ENCODE results near the gene MAP3K13.

DNA sequence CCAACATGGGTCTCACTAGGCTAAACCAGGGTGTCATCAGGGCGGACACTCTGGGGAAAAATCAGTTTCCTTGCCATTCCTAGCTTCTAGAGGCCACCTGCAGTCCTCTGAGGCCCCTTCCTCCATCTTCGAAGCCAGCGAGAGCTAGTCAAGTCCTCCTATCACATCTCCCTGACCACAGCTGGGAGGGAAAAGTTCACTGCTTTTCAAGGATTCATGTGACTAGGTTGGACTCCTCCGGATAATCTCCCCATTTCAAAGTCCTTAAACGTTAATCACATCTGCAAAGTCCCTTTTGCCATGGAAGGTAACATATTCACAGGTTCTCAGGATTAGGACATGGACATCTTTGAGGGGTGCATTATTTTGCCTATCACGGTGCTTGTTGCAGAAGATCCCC is 35.9 kb upstream of the MAP3K13 start:
- TF ChIP-seq, protein P1, sequence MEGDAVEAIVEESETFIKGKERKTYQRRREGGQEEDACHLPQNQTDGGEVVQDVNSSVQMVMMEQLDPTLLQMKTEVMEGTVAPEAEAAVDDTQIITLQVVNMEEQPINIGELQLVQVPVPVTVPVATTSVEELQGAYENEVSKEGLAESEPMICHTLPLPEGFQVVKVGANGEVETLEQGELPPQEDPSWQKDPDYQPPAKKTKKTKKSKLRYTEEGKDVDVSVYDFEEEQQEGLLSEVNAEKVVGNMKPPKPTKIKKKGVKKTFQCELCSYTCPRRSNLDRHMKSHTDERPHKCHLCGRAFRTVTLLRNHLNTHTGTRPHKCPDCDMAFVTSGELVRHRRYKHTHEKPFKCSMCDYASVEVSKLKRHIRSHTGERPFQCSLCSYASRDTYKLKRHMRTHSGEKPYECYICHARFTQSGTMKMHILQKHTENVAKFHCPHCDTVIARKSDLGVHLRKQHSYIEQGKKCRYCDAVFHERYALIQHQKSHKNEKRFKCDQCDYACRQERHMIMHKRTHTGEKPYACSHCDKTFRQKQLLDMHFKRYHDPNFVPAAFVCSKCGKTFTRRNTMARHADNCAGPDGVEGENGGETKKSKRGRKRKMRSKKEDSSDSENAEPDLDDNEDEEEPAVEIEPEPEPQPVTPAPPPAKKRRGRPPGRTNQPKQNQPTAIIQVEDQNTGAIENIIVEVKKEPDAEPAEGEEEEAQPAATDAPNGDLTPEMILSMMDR (IDR thresholded peaks at IDR 0.05) = no peak
- TF ChIP-seq ESRRA (CRISPR knock-in tag; IDR thresholded peaks at IDR 0.05; ENCODE audit: borderline replicate concordance) (no peak), MYBL2 (CRISPR knock-in tag; IDR thresholded peaks at IDR 0.05) (no peak), ATF1 (CRISPR knock-in tag; IDR thresholded peaks at IDR 0.05) (no peak), TEAD4 (CRISPR knock-in tag; IDR thresholded peaks at IDR 0.05) (no peak), SP1 (CRISPR knock-in tag; conservative IDR thresholded peaks at IDR 0.05) (no peak), EMX1 (CRISPR knock-in tag; IDR thresholded peaks at IDR 0.05) (no peak), ZBTB21 (CRISPR knock-in tag; IDR thresholded peaks at IDR 0.05; ENCODE audit: borderline replicate concordance) (no peak), ZNF263 (CRISPR knock-in tag; IDR thresholded peaks at IDR 0.05; ENCODE audit: low read depth) (no peak), NFE2L1 (CRISPR knock-in tag; IDR thresholded peaks at IDR 0.05) (no peak)
- TF ChIP-seq, protein P2, sequence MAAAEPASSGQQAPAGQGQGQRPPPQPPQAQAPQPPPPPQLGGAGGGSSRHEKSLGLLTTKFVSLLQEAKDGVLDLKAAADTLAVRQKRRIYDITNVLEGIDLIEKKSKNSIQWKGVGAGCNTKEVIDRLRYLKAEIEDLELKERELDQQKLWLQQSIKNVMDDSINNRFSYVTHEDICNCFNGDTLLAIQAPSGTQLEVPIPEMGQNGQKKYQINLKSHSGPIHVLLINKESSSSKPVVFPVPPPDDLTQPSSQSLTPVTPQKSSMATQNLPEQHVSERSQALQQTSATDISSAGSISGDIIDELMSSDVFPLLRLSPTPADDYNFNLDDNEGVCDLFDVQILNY (CRISPR knock-in tag; IDR thresholded peaks at IDR 0.05) = no peak

Measured in WTC11 (cell line).